ENCODE measurements around the gene HGD.

- TF ChIP-seq YY1 (IDR thresholded peaks at IDR 0.05; ENCODE audit: insufficient read depth, insufficient read length) (no peak), ZNF274 (IDR thresholded peaks at IDR 0.05; ENCODE audit: low read depth, low read length) (no peak), SUZ12 (IDR thresholded peaks at IDR 0.05; ENCODE audit: extremely low read depth, insufficient read depth, insufficient read length) (no peak)
Measured at GRCh38 chr3:120596853-120597223, 85.2 kb downstream of the HGD start.
